Measurements from ENCODE around the gene RANBP3. TPM values are rescaled to one million over a fixed set of nuclear protein-coding genes. Genes with fewer than 3 reads are reported as not detected.

Gene RANBP3
- total and polyA plus RNA-seq, 2 of the 8 experiments (the other 6 are each of a cell fraction or from before 2014, with no cell fraction given): 95.4 to 122 TPM

DNA sequence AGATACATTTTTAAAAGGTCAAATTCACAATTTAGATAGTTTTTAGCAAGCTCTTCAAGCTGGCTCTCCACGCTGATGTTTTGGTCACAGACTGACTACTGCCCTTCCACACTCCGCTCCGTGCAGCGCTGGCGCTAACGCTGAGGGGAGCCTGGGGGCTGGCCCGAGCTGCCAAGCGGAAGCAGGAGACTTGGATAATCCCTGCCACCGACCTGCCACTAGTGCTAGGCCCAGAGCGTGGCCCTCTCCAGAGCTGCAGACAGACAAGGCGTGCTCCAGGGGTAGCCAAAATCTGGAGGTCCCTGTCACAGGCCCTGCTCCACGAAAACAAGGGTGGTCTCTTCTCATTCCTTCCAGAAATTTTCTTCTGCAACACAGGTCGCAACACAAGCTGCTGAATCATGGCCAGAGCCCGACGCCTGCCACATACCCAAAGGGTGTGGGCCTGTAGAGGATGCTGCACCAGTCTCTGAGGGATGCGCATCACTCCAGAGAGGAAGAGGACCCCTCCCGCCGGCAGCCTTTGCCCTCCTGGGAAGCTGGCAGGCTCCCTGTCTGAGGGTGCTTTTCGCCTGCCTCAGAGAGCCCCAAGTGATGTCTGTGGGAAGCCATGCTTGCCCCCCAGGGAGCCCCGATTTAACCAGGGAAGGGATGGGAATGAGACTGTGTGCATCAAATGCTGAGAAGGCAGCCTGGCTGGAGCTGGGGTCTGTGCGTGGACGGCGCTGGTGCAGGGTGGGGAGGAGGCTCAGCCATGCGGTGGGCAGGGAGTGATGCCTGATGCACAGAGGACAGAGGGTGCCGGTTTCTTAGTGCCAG lies 42.3 kb downstream of the RANBP3 start:
- no peak overlapping the region for H2BK15ac ChIP-seq (ENCODE audit: low read length)
- WGBS, 2 experiments (ENCODE audit: extremely low coverage in 1 of 2, insufficient coverage in 1 of 2, insufficient read length in 1 of 2, insufficient replicate concordance in 2 of 2, low coverage in 1 of 2, low lambda C conversion rate in 2 of 2, missing lambda C conversion rate in 1 of 2): 91% methylated on average over 25 of the region's 25 CpGs; no CpG with 5 or more reads in 1 of the 2 experiments
- TF ChIP-seq TAF1 (IDR thresholded peaks at IDR 0.05; ENCODE audit: low read depth, low read length) (no peak), SIRT6 (IDR thresholded peaks at IDR 0.05; ENCODE audit: low read length) (no peak), RNF2 (IDR thresholded peaks at IDR 0.05; ENCODE audit: borderline replicate concordance, low read depth, low read length, missing control alignments, poor library complexity, severe bottlenecking) (no peak), SP1 (IDR thresholded peaks at IDR 0.05; ENCODE audit: low read depth, low read length) (no peak), CHD1 (IDR thresholded peaks at IDR 0.05; ENCODE audit: low read depth, low read length) (no peak), KDM4A (IDR thresholded peaks at IDR 0.05; ENCODE audit: low read depth, low read length, severe bottlenecking) (no peak), GABPA (IDR thresholded peaks at IDR 0.05; ENCODE audit: borderline replicate concordance, insufficient read depth, low read length) (no peak), KDM1A (IDR thresholded peaks at IDR 0.05; ENCODE audit: borderline replicate concordance, low read length) (no peak)
- TF ChIP-seq, protein P1, sequence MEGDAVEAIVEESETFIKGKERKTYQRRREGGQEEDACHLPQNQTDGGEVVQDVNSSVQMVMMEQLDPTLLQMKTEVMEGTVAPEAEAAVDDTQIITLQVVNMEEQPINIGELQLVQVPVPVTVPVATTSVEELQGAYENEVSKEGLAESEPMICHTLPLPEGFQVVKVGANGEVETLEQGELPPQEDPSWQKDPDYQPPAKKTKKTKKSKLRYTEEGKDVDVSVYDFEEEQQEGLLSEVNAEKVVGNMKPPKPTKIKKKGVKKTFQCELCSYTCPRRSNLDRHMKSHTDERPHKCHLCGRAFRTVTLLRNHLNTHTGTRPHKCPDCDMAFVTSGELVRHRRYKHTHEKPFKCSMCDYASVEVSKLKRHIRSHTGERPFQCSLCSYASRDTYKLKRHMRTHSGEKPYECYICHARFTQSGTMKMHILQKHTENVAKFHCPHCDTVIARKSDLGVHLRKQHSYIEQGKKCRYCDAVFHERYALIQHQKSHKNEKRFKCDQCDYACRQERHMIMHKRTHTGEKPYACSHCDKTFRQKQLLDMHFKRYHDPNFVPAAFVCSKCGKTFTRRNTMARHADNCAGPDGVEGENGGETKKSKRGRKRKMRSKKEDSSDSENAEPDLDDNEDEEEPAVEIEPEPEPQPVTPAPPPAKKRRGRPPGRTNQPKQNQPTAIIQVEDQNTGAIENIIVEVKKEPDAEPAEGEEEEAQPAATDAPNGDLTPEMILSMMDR (IDR thresholded peaks at IDR 0.05; ENCODE audit: control extremely low read depth in 1 of 3, insufficient read depth in 1 of 3, low read depth in 1 of 3, low read length in 3 of 3): no peak

More for the DNA sequence above, 42.3 kb downstream of the RANBP3 start:
- Histone ChIP-seq H3K4me3 (ENCODE audit: extremely low read depth in 1 of 4, insufficient read depth in 2 of 4, low read depth in 3 of 4, low read length in 4 of 4) (no peak overlapping the region), H2BK12ac (ENCODE audit: low read depth, low read length) (no peak overlapping the region), H2AFZ (ENCODE audit: low read length) (no peak overlapping the region), H2BK20ac (ENCODE audit: low read length) (no peak overlapping the region), H2AK5ac (ENCODE audit: low read depth, low read length) (no peak overlapping the region), H4K8ac (ENCODE audit: extremely low read depth, insufficient read depth, low read length) (peak overlapping the region; percentile 37; the same call in 1 of the 2 replicates), H2BK120ac (replicated peaks; ENCODE audit: low read depth, low read length) (no peak overlapping the region), H3K9ac (replicated peaks in 1 of 4; ENCODE audit: extremely low read depth in 1 of 4, low read depth in 3 of 4, low read length in 3 of 4) (no peak overlapping the region), H3K36me3 (ENCODE audit: control insufficient read depth in 2 of 4, insufficient read depth in 4 of 4, low read length in 3 of 4) (peaks cover 2 to 26% (median 12%) of the 10 kb centered on the region in 4 experiments; a peak in 6 of 8 replicates), H3K9me3 (ENCODE audit: insufficient read depth in 2 of 2, low read depth in 1 of 2, low read length in 1 of 2) (no peaks in the 10 kb centered on the region), H3K4me2 (ENCODE audit: insufficient read depth in 1 of 2, low read depth in 2 of 2, low read length in 2 of 2) (no peak overlapping the region), H3K4me1 (replicated peaks in 1 of 4; ENCODE audit: control insufficient read depth in 3 of 4, insufficient read depth in 4 of 4, low read length in 3 of 4) (no peaks in the 10 kb centered on the region), H3K18ac (ENCODE audit: extremely low read depth, low read length) (no peak overlapping the region), H3K56ac (replicated peaks; ENCODE audit: insufficient read length, low read depth, low read length) (no peak overlapping the region), H3K23me2 (ENCODE audit: low read depth, low read length) (no peaks in the 10 kb centered on the region), H4K20me1 (replicated peaks in 1 of 2; ENCODE audit: control insufficient read depth in 1 of 2, insufficient read depth in 2 of 2, low read length in 2 of 2) (peaks cover 9 to 23% of the 10 kb centered on the region in 2 experiments), H3K79me2 (ENCODE audit: control insufficient read depth in 1 of 2, insufficient read depth in 2 of 2, low read length in 2 of 2) (peaks cover 0 to 13% of the 10 kb centered on the region in 2 experiments; a peak in 1 of 4 replicates), H3K14ac (ENCODE audit: insufficient read length) (no peak overlapping the region), H3K27me3 (replicated peaks in 1 of 4; ENCODE audit: control insufficient read depth in 3 of 4, extremely low read depth in 1 of 4, insufficient read depth in 3 of 4, low read length in 3 of 4) (no peaks in the 10 kb centered on the region), H3K27ac (ENCODE audit: low read depth, low read length) (no peak overlapping the region), H3K23ac (ENCODE audit: insufficient read length) (no peak overlapping the region), H3K79me1 (ENCODE audit: low read depth, low read length) (peaks cover 18% of the 10 kb centered on the region), H3K4ac (replicated peaks; ENCODE audit: insufficient read length, low read depth, low read length) (no peak overlapping the region), H4K5ac (ENCODE audit: insufficient read length, low read depth, low read length) (no peak overlapping the region), H2BK5ac (ENCODE audit: low read depth, low read length) (peak overlapping the region; percentile 66; the same call in 1 of the 2 replicates), H4K91ac (replicated peaks; ENCODE audit: insufficient read length, low read length) (no peak overlapping the region)
- POLR2A ChIA-PET (ENCODE audit: partially characterized antibody): interaction anchor here (1.2 kb wide), 1 partner anchor 21 kb away, joined by 3 read pairs; no protein-coding TSS in a partner anchor
- no peak for DNase-seq (ENCODE audit: low read depth in 1 of 2, low spot score in 2 of 2)
- FAIRE-seq: no peak
- CTCF ChIA-PET (ENCODE audit: partially characterized antibody): interaction anchor here (0.7 to 4.2 kb wide), 8 partner anchors 8 to 87 kb away, joined by 3 to 11 read pairs (median 6); no protein-coding TSS in a partner anchor

Measured in H1 (cell line).